GM19372 (cell line): Measurements from ENCODE around the gene PANX2.

ENCODE experiments used
- ATAC-seq: cut with Tn5 transposase; IDR thresholded peaks from one replicate; pipeline ENCODE4 v1.9.1; 2021; ENCODE audit warnings: mild to moderate bottlenecking, low read depth, moderate library complexity; ENCODE audit not compliant: unreplicated experiment

Gene PANX2

DNA sequence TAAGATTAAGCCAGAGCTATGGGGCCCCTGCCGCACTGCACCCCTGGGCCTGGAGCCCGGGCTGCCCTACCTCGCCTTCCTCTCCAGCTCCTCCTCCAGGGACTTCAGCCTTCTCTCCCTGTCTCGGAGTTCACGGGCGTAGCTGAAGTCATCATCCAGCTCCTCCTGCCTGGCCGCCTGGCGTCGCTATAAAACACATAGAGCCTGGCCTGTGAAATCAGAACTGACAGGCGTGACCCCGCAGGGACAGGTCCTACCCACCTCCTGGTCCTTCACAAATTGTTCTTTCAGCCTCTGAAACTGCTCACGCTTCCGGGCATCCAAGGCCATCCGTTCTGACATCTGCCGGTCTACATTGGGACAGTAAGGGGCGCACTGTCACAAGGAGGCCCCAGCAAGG, 53.5 kb downstream of the PANX2 start:
- no peak for ATAC-seq

DNA sequence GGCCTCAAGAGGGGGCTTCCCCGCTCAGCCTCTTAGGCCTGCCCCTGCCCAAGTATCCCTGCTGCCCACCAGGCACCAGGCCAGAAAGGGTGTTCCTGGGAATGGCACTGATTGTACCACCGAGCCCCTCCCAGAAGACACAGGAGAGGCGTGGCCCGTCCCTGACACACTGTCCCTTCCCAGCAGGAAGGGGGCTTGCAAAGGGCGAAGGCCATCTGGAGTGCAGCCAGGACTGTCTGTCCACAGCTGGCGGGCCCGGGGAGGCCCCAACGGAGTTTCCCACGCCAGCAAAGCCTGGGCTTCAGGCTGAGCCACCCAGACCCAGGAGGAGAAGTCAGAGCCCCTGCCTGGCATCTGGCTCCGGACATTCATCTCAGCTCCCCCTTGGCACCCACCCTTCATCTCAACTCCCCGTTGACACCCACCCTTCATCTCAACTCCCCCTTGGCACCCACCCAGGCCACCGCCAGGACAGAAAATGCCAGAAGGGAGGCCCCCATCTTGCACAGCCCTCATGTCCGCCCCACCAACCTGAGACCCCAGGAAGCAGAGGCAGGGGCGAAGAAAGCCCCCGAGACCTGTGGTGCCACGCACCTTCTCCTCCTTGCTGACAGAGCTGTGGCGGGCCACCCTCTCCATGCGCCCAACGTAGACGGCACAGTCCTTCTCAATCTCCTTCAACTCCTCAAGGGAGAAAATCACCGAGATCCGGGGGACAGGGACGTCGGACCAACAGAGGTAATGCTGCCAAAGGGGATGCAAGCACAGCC, 54.9 kb downstream of the PANX2 start:
- ATAC-seq: no peak

- ATAC-seq: no peak
Observed at GRCh38 chr22:50226063-50226874, 55.7 kb downstream of the PANX2 start.

DNA sequence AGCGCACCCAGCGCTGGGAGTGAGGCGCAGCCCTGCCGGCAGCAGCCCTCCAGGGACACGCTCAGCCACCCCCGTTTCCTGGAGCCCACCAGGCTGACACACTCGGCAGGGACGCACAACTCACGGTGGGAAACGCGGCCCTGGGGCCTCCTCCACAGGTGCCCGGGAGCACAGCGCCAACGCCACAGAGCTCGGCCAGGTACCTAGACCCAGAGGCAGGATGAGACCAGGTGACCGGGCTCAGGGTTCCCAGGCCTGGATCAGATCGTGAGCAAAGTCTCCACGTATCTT, 56.3 kb downstream of the PANX2 start:
- no peak for ATAC-seq

GRCh38 chr22:50227579-50228215, 57.2 kb downstream of the PANX2 start:
- ATAC-seq: no peak

- no peak for ATAC-seq
Observed at GRCh38 chr22:50228366-50228765, 57.8 kb downstream of the PANX2 start.

GRCh38 chr22:50229370-50229769, 58.8 kb downstream of the PANX2 start:
- no peak for ATAC-seq
